GM12878 (cell line): ENCODE results near the gene AMBP. TPM values are rescaled to one million over a fixed set of nuclear protein-coding genes. Genes with fewer than 3 reads are reported as not detected.

Experiments used
- ATAC-seq: fragments of 200-7000 bp; cut with Tn5 transposase; 3 replicates; pipeline ENCODE4 v1.9.1; 2020; ENCODE audit warnings: mild to moderate bottlenecking, moderate library complexity
- BruUV-seq: library from RNA; stranded (reverse); fragments of 400-500 nt; replicated peaks from 2 replicates; lab custom pipeline; 2021; lab: Mats Ljungman, UMichigan
- CTCF ChIA-PET: fragments of 300-600 bp; sonication (Branson Sonifier 250); formaldehyde crosslinking; extraction: SDS; loops from one replicate; lab custom pipeline; 2021; ENCODE audit warnings: inconsistent platforms; lab: Yijun Ruan, JAX
- POLR2A ChIA-PET: fragments of 350-600 bp; formaldehyde crosslinking; extraction: SDS; loops from one replicate; lab custom pipeline; 2021; ENCODE audit warnings: inconsistent platforms; lab: Charles Lee
- RAD21 ChIA-PET: fragments of 300-600 bp; sonication (Branson Sonifier 250); formaldehyde crosslinking; loops from one replicate; lab custom pipeline; 2023; ENCODE audit warnings: antibody characterized with exemption; ENCODE audit not compliant: unreplicated experiment; lab: Charles Lee
- SMC1A ChIA-PET: fragments of 300-600 bp; sonication (Branson Sonifier 250); formaldehyde crosslinking; loops from one replicate; lab custom pipeline; 2023; ENCODE audit not compliant: unreplicated experiment, uncharacterized antibody; lab: Charles Lee
- DNase-seq: peaks from one replicate; pipeline ENCODE4 v3.0.0-alpha.2; 2011; ENCODE audit warnings: low read depth, low spot score
- FAIRE-seq: peaks from 3 replicates; lab custom pipeline; 2011; peaks lifted over from hg19 to GRCh38; lab: Jason Lieb, UNC
- H2AFZ ChIP-seq: 2 replicates; pipeline ENCODE4 v1.6.0; 2011; ENCODE audit warnings: low read depth, low read length, control low read depth; ENCODE audit not compliant: control insufficient read depth
- H3K27ac ChIP-seq: 2 replicates; pipeline ENCODE4 v1.5.1; 2011; ENCODE audit warnings: control low read depth; ENCODE audit not compliant: control insufficient read depth, insufficient read depth
- H3K27me3 ChIP-seq, 2 experiments: replicated peaks in 1 of 2; 2 replicates each; pipeline versions ENCODE4 v1.6.0 to v1.6.1; 2011; ENCODE audit warnings: low read length in 1 of 2; ENCODE audit not compliant: control insufficient read depth in 2 of 2, insufficient read depth in 2 of 2
- H3K36me3 ChIP-seq, 2 experiments: 2 replicates each; pipeline ENCODE4 v1.5.1; 2011; ENCODE audit warnings: low read length in 1 of 2; ENCODE audit not compliant: control insufficient read depth in 2 of 2, insufficient read depth in 2 of 2
- H3K4me1 ChIP-seq: 2 replicates; pipeline ENCODE4 v1.6.1; 2011; ENCODE audit warnings: mild to moderate bottlenecking, low read length, moderate library complexity, mixed read lengths; ENCODE audit not compliant: control insufficient read depth, insufficient read depth
- H3K4me2 ChIP-seq: 2 replicates; pipeline ENCODE4 v1.6.0; 2011; ENCODE audit warnings: control low read depth; ENCODE audit not compliant: control insufficient read depth, insufficient read depth
- H3K4me3 ChIP-seq: fragments of 200-600 bp; sonication (generic); 2 replicates; pipeline ENCODE4 v1.5.1; 2016
- H3K79me2 ChIP-seq: 2 replicates; pipeline ENCODE4 v1.6.0; 2011; ENCODE audit warnings: low read length; ENCODE audit not compliant: control insufficient read depth, insufficient read depth
- H3K9ac ChIP-seq: 2 replicates; pipeline ENCODE4 v1.8.0; 2011; ENCODE audit warnings: low read length, control low read depth, mixed read lengths; ENCODE audit not compliant: control insufficient read depth, insufficient read depth
- H3K9me3 ChIP-seq: replicated peaks from 3 replicates; pipeline ENCODE4 v1.5.1; 2011; ENCODE audit warnings: mild to moderate bottlenecking, low read length; ENCODE audit not compliant: control insufficient read depth, insufficient read depth
- H4K20me1 ChIP-seq: 2 replicates; pipeline ENCODE4 v1.6.0; 2011; ENCODE audit not compliant: control insufficient read depth, insufficient read depth
- ATF7 ChIP-seq: fragments of 450-650 bp; IDR thresholded peaks from 2 replicates; pipeline ENCODE4 v1.6.1; 2016; ENCODE audit warnings: low read depth, mild to moderate bottlenecking
- E2F8 ChIP-seq: fragments of 450-650 bp; IDR thresholded peaks from 2 replicates; pipeline ENCODE4 v1.6.1; 2018; ENCODE audit warnings: mild to moderate bottlenecking, low read depth, moderate library complexity; ENCODE audit not compliant: partially characterized antibody
- ESRRA ChIP-seq: IDR thresholded peaks from 2 replicates; pipeline ENCODE4 v1.6.1; 2012; ENCODE audit warnings: mild to moderate bottlenecking, low read length, improper control_type of control experiment
- EZH2 ChIP-seq: IDR thresholded peaks from 2 replicates; pipeline ENCODE4 v1.6.1; 2012; ENCODE audit warnings: low read depth, mild to moderate bottlenecking, control low read depth, inconsistent platforms, low read length, borderline replicate concordance; ENCODE audit not compliant: control insufficient read depth
- FOXM1 ChIP-seq: IDR thresholded peaks from 2 replicates; pipeline ENCODE4 v1.6.1; 2012; ENCODE audit warnings: low read depth, mild to moderate bottlenecking, inconsistent platforms, low read length, moderate library complexity
- HSF1 ChIP-seq: fragments of 150-350 bp; IDR thresholded peaks from 2 replicates; pipeline ENCODE4 v1.6.1; 2014; ENCODE audit warnings: mild to moderate bottlenecking, low read depth, low read length
- IRF3 ChIP-seq: fragments of 450-650 bp; IDR thresholded peaks from 2 replicates; pipeline ENCODE4 v1.6.1; 2014; ENCODE audit warnings: mild to moderate bottlenecking
- MEF2B ChIP-seq: fragments of 450-650 bp; IDR thresholded peaks from 2 replicates; pipeline ENCODE4 v1.6.1; 2018; ENCODE audit warnings: mild to moderate bottlenecking, moderate library complexity; ENCODE audit not compliant: partially characterized antibody, poor library complexity, severe bottlenecking
- NBN ChIP-seq: fragments of 450-650 bp; IDR thresholded peaks from 2 replicates; pipeline ENCODE4 v1.6.1; 2016
- NR2C2 ChIP-seq: IDR thresholded peaks from 2 replicates; pipeline ENCODE4 v1.6.1; 2011; ENCODE audit warnings: borderline replicate concordance, low read depth; ENCODE audit not compliant: control insufficient read depth, insufficient read length
- NR2F1 ChIP-seq: fragments of 450-650 bp; conservative IDR thresholded peaks from 2 replicates; pipeline ENCODE4 v1.6.1; 2017; ENCODE audit warnings: mild to moderate bottlenecking
- RAD21 ChIP-seq: IDR thresholded peaks from 2 replicates; pipeline ENCODE4 v1.6.1; 2011; ENCODE audit warnings: mild to moderate bottlenecking, low read depth, low read length, moderate library complexity; ENCODE audit not compliant: insufficient read depth
- SMAD5 ChIP-seq: IDR thresholded peaks from 2 replicates; pipeline ENCODE4 v1.6.1; 2016; ENCODE audit warnings: antibody characterized with exemption, low read depth
- ZBTB11 ChIP-seq: fragments of 450-650 bp; formaldehyde crosslinking; IDR thresholded peaks from 2 replicates; pipeline ENCODE4 v1.5.0; 2022; ENCODE audit warnings: mild to moderate bottlenecking, missing genetic modification characterization
- WGBS: methylation state at CpG from one replicate; pipeline ENCODE4 v1.1.6; 2016; ENCODE audit warnings: low lambda C conversion rate; ENCODE audit not compliant: insufficient replicate concordance, insufficient coverage; ENCODE audit errors: missing lambda C conversion rate; 5-methylcytosine and 5-hydroxymethylcytosine counted together
- in situ Hi-C: fragments of 300-500 bp; cut with MboI; formaldehyde crosslinking; loops from 9 replicates; pipeline ENCODE4 v1.14.3; 2018; ENCODE audit warnings: mixed read lengths
- intact Hi-C: fragments of 100-400 bp; cut with micrococcal nuclease; formaldehyde crosslinking; loops from one replicate; pipeline ENCODE4 v1.14.2; 2022; ENCODE audit not compliant: unreplicated experiment
- polyA plus RNA-seq, 11 experiments: library from polyadenylated mRNA; depleted of rRNA in 4 of 11; unstranded in 6 of 11; stranded (reverse) in 5 of 11; fragments of >200 nt; fragmentation: Nextera tagmentation in 4 of 11; fragmentation: Illumina TruSeq in 1 of 11; extraction: Ambion mirVana in 4 of 11; extraction: Trizol in 1 of 11; gene quantifications; 1 replicate in 1 of 11; 2 replicates in 10 of 11; pipeline versions ENCODE4 v1.2.1 to v1.2.3, GENCODE V29; 2011 to 2016; ENCODE audit warnings: inconsistent platforms in 2 of 11, missing spikeins in 2 of 11, low read depth in 1 of 11
- total RNA-seq, 4 experiments: library from RNA; depleted of rRNA in 3 of 4; stranded (reverse); fragments of >200 nt in 3 of 4; fragmentation: Illumina TruSeq in 1 of 4; extraction: Trizol in 1 of 4; gene quantifications; 2 replicates each; pipeline versions ENCODE4 v1.2.1 to v1.2.3, GENCODE V29; 2013 to 2021

Gene AMBP
- total and polyA plus RNA-seq, 10 of the 15 experiments (the other 5 are each of a cell fraction or from before 2014, with no cell fraction given) = 0.11 to 2.3 (median 0.18) TPM; not detected in 7

GRCh38 chr9:114080773-114081440 lies 2.8 kb upstream of the AMBP start:
- Histone ChIP-seq H3K4me3 (no peak overlapping the region), H3K27ac (no peak overlapping the region), H4K20me1 (no peaks in the 10 kb centered on the region), H3K9ac (no peak overlapping the region), H3K36me3 (no peaks in the 10 kb centered on the region), H3K9me3 (no peaks in the 10 kb centered on the region), H3K4me2 (no peak overlapping the region), H3K27me3 (peaks cover 0 to 5% of the 10 kb centered on the region in 2 experiments; a peak in 3 of 4 replicates), H3K79me2 (no peaks in the 10 kb centered on the region), H2AFZ (no peak overlapping the region), H3K4me1 (no peaks in the 10 kb centered on the region)
- ChIA-PET SMC1A (interaction anchor here (1.9 kb wide), 1 partner anchor 212 kb away, joined by 7 read pairs; no protein-coding TSS in a partner anchor), RAD21 (no interaction called here), CTCF (interaction anchor here (4.3 kb wide), 1 partner anchor 212 kb away, joined by 61 read pairs; no protein-coding TSS in a partner anchor), POLR2A (no interaction called here)
- BruUV-seq = no TSS peak
- 33% methylated on average over 7 of the region's 7 CpGs for WGBS
- intact Hi-C loops (no loop called here), in situ Hi-C loops (loop anchor here (25.0 kb wide), 1 partner anchor 206 kb away; no protein-coding TSS in a partner anchor)
- DNase-seq (no peak), FAIRE-seq (no peak), ATAC-seq (no peak)
- TF ChIP-seq ATF7 (no peak), IRF3 (no peak), NR2C2 (no peak), E2F8 (no peak), SMAD5 (no peak), ESRRA (no peak), NBN (no peak), EZH2 (no peak), ZBTB11 (CRISPR knock-in tag) (no peak), RAD21 (no peak), HSF1 (no peak), MEF2B (no peak), NR2F1 (no peak), FOXM1 (no peak)
